Measurements from ENCODE around the gene MEX3C. TPM values are rescaled to one million over a fixed set of nuclear protein-coding genes. Genes with fewer than 3 reads are reported as not detected.

MEX3C gene
- polyA plus RNA-seq, 1 of the 3 experiments (the other 2 are of a cell fraction), result 25.1 TPM

DNA sequence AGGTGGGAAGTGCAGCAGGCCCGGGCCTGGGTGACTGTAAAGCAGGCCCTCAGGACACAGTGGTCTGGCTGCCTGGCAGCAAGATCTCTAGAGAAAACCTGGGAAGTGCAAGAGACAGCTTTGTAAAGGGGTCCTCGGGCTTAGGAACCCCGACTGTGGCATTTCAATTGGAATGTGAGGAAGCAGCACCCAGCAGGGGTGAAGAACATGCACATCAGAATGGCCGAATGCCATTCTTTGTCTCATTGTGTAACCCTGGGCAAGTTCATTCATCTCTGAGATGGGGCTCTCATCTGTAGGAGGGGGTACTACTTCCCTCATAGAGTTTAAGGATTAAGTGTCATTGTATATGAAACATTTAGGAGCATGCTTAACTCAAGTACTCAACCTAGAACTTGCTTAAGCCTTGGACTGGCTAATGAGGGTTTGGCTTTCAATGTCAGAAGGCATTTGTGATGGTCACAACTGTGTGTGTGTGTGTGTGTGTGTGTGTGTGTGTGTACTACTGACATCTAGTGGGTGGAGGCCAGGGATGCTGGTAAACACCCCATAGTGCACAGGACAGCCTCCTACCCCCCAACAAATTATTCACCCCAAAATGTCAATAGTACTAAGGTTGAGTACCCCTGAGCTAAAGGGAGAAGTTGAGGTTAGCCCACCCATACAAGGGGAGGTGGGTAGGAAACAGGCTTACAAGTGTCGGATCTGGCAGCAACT is 29.3 kb downstream of the MEX3C start:
- no peak for TF ChIP-seq ELF1 (IDR thresholded peaks at IDR 0.05)
- TF ChIP-seq, protein P1, sequence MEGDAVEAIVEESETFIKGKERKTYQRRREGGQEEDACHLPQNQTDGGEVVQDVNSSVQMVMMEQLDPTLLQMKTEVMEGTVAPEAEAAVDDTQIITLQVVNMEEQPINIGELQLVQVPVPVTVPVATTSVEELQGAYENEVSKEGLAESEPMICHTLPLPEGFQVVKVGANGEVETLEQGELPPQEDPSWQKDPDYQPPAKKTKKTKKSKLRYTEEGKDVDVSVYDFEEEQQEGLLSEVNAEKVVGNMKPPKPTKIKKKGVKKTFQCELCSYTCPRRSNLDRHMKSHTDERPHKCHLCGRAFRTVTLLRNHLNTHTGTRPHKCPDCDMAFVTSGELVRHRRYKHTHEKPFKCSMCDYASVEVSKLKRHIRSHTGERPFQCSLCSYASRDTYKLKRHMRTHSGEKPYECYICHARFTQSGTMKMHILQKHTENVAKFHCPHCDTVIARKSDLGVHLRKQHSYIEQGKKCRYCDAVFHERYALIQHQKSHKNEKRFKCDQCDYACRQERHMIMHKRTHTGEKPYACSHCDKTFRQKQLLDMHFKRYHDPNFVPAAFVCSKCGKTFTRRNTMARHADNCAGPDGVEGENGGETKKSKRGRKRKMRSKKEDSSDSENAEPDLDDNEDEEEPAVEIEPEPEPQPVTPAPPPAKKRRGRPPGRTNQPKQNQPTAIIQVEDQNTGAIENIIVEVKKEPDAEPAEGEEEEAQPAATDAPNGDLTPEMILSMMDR (IDR thresholded peaks at IDR 0.05), result no peak
- TF ChIP-seq, protein P2, sequence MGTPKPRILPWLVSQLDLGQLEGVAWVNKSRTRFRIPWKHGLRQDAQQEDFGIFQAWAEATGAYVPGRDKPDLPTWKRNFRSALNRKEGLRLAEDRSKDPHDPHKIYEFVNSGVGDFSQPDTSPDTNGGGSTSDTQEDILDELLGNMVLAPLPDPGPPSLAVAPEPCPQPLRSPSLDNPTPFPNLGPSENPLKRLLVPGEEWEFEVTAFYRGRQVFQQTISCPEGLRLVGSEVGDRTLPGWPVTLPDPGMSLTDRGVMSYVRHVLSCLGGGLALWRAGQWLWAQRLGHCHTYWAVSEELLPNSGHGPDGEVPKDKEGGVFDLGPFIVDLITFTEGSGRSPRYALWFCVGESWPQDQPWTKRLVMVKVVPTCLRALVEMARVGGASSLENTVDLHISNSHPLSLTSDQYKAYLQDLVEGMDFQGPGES (IDR thresholded peaks at IDR 0.05; ENCODE audit: low read depth, low read length), result no peak
- no peak overlapping the region for H3K4me3 ChIP-seq (ENCODE audit: low read depth in 2 of 2, low read length in 1 of 2)
- no peak for DNase-seq
- ChIA-PET POLR2A (no interaction called here), CTCF (interaction anchor here (1.5 kb wide), 1 partner anchor 14 kb away, joined by 5 read pairs; no protein-coding TSS in a partner anchor)
- H3K27ac ChIP-seq (ENCODE audit: low read depth in 2 of 2, low read length in 1 of 2), result no peak overlapping the region
- no peak overlapping the region for H2AFZ ChIP-seq (ENCODE audit: low read depth)
- H3K9me3 ChIP-seq, result no peaks in the 10 kb centered on the region
- H3K4me1 ChIP-seq (ENCODE audit: control insufficient read depth in 1 of 2, insufficient read depth in 2 of 2, low read depth in 1 of 2, low read length in 1 of 2), result no peaks in the 10 kb centered on the region; a peak in 1 of 4 replicates
- no peaks in the 10 kb centered on the region for H3K9me2 ChIP-seq
- peaks cover 4% of the 10 kb centered on the region for H3F3A ChIP-seq (replicated peaks; ENCODE audit: insufficient read depth)
- H3K9ac ChIP-seq, result no peak overlapping the region
- WGBS (ENCODE audit: low lambda C conversion rate), result 80% methylated on average over 5 of the region's 5 CpGs
- H3K27me3 ChIP-seq (ENCODE audit: insufficient read depth), result no peaks in the 10 kb centered on the region
- peaks cover 20% of the 10 kb centered on the region for H4K20me1 ChIP-seq (ENCODE audit: insufficient read depth)
- peaks cover 14% of the 10 kb centered on the region for H3K79me2 ChIP-seq (ENCODE audit: insufficient read depth)
- H3K36me3 ChIP-seq (replicated peaks in 1 of 2; ENCODE audit: control insufficient read depth in 1 of 2, insufficient read depth in 2 of 2, low read length in 1 of 2), result peaks cover 4 to 5% of the 10 kb centered on the region in 2 experiments
- H3K4me2 ChIP-seq, result no peak overlapping the region

DNA sequence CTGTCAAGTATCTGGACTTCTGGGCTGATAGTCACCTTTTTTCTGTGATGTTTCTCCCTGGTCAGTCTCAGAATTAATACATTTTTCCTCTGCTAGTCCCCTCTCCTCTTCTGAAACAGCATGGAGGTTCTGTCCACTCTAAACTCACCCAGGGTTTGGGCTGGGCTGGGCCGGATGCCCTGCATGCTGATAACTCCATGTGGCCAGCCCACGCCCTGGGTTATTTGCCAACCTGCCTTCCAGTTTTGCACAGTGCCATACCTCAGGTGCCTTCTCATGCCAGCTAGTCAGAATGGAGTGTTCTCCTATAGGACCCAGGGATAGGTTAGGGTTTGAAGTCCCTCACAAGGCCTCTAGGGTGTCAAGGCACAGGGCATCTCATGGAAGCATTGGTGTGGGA is 32.2 kb downstream of the MEX3C start:
- H3K9me2 ChIP-seq, result no peaks in the 10 kb centered on the region
- H3K4me2 ChIP-seq, result no peak overlapping the region
- ChIA-PET CTCF (no interaction called here), POLR2A (no interaction called here)
- H3K27ac ChIP-seq (ENCODE audit: low read depth in 2 of 2, low read length in 1 of 2), result no peak overlapping the region
- DNase-seq, result no peak
- WGBS (ENCODE audit: low lambda C conversion rate), result 100% methylated on average over 2 of the region's 2 CpGs
- H3K79me2 ChIP-seq (ENCODE audit: insufficient read depth), result no peaks in the 10 kb centered on the region; the same call in 1 of the 2 replicates
- no peaks in the 10 kb centered on the region for H3K9me3 ChIP-seq
- peaks cover 0 to 4% of the 10 kb centered on the region in 2 experiments for H3K36me3 ChIP-seq (replicated peaks in 1 of 2; ENCODE audit: control insufficient read depth in 1 of 2, insufficient read depth in 2 of 2, low read length in 1 of 2)
- H3F3A ChIP-seq (replicated peaks; ENCODE audit: insufficient read depth), result no peaks in the 10 kb centered on the region
- H3K27me3 ChIP-seq (ENCODE audit: insufficient read depth), result no peaks in the 10 kb centered on the region
- TF ChIP-seq, protein P3, sequence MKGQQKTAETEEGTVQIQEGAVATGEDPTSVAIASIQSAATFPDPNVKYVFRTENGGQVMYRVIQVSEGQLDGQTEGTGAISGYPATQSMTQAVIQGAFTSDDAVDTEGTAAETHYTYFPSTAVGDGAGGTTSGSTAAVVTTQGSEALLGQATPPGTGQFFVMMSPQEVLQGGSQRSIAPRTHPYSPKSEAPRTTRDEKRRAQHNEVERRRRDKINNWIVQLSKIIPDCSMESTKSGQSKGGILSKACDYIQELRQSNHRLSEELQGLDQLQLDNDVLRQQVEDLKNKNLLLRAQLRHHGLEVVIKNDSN (IDR thresholded peaks at IDR 0.05; ENCODE audit: borderline replicate concordance, low read depth), result no peak
- TF ChIP-seq GABPA (IDR thresholded peaks at IDR 0.05; ENCODE audit: low read depth) (no peak), ZBTB33 (IDR thresholded peaks at IDR 0.05; ENCODE audit: borderline replicate concordance, low read depth) (no peak), TCF12 (IDR thresholded peaks at IDR 0.05) (no peak), MEF2A (IDR thresholded peaks at IDR 0.05; ENCODE audit: borderline replicate concordance, low read depth) (no peak), NRF1 (IDR thresholded peaks at IDR 0.05; ENCODE audit: low read depth, low read length) (no peak)
- no peak overlapping the region for H2AFZ ChIP-seq (ENCODE audit: low read depth)
- H4K20me1 ChIP-seq (ENCODE audit: insufficient read depth), result peaks cover 6% of the 10 kb centered on the region; the same call in 1 of the 2 replicates
- no peak overlapping the region for H3K4me3 ChIP-seq (ENCODE audit: low read depth in 2 of 2, low read length in 1 of 2)
- H3K4me1 ChIP-seq (ENCODE audit: control insufficient read depth in 1 of 2, insufficient read depth in 2 of 2, low read depth in 1 of 2, low read length in 1 of 2), result no peaks in the 10 kb centered on the region; a peak in 1 of 4 replicates
- no peak overlapping the region for H3K9ac ChIP-seq
